Keratinocyte (primary cell): Measurements from ENCODE around the gene KIF25.

ENCODE experiments used
- CTCF ChIP-seq, 3 experiments: IDR thresholded peaks in 1 of 3; conservative IDR thresholded peaks in 1 of 3; optimal IDR thresholded peaks in 1 of 3; 2 replicates in 2 of 3; 3 replicates in 1 of 3; pipeline versions ENCODE3 to v1.5.1; 2011; ENCODE audit warnings: low read length in 3 of 3, mild to moderate bottlenecking in 3 of 3, moderate library complexity in 2 of 3, control low read depth in 1 of 3, inconsistent platforms in 1 of 3; ENCODE audit not compliant: insufficient read depth in 2 of 3; ENCODE audit errors: extremely low read depth in 1 of 3
- EZH2 ChIP-seq: IDR thresholded peaks from one replicate; pipeline ENCODE4 v1.6.1; 2012; ENCODE audit warnings: inconsistent platforms, mild to moderate bottlenecking, low read length, moderate library complexity

GRCh38 chr6:168016176-168016620, 18.7 kb downstream of the KIF25 start:
- TF ChIP-seq CTCF (optimal IDR thresholded peaks at IDR 0.05 in 1 of 3, IDR thresholded peaks at IDR 0.05 in 1 of 3, conservative IDR thresholded peaks at IDR 0.05 in 1 of 3; ENCODE audit: extremely low read depth in 1 of 3, insufficient read depth in 2 of 3, low read length in 3 of 3) (no peak), EZH2 (no peak)
